ENCODE results near the gene ING1.

ING1 gene

GRCh38 chr13:110748271-110748670, 34.8 kb downstream of the ING1 start:
- no peaks in the 10 kb centered on the region for H4K20me1 ChIP-seq (ENCODE audit: insufficient read depth, low read length)
- H3K9ac ChIP-seq (ENCODE audit: low read length): no peak overlapping the region
- TF ChIP-seq CTCF (IDR thresholded peaks at IDR 0.05; ENCODE audit: low read depth, low read length) (no peak), EZH2phosphoT487 (IDR thresholded peaks at IDR 0.05; ENCODE audit: low read depth) (no peak)
- no peaks in the 10 kb centered on the region for H3K4me1 ChIP-seq (ENCODE audit: low read length)
- H2AFZ ChIP-seq (ENCODE audit: low read depth, low read length): no peak overlapping the region
- no peak overlapping the region for H3K27ac ChIP-seq (ENCODE audit: low read length)
- no peak overlapping the region for H3K4me3 ChIP-seq (ENCODE audit: low read length)
- H3K9me3 ChIP-seq (ENCODE audit: insufficient read depth, low read length): peaks cover 6% of the 10 kb centered on the region; the same call in 1 of the 2 replicates
- H3K79me2 ChIP-seq (ENCODE audit: low read length): no peaks in the 10 kb centered on the region
- no peaks in the 10 kb centered on the region for H3K27me3 ChIP-seq (ENCODE audit: low read depth, low read length)
- H3K36me3 ChIP-seq (replicated peaks; ENCODE audit: low read depth, low read length): no peaks in the 10 kb centered on the region
- H3K4me2 ChIP-seq (ENCODE audit: low read length): no peak overlapping the region

- H3K9me3 ChIP-seq (ENCODE audit: insufficient read depth, low read length): peaks cover 3% of the 10 kb centered on the region; the same call in 1 of the 2 replicates
- H2AFZ ChIP-seq (ENCODE audit: low read depth, low read length): no peak overlapping the region
- no peak overlapping the region for H3K27ac ChIP-seq (ENCODE audit: low read length)
- H3K4me3 ChIP-seq (ENCODE audit: low read length): no peak overlapping the region
- H3K9ac ChIP-seq (ENCODE audit: low read length): no peak overlapping the region
- no peak overlapping the region for H3K4me2 ChIP-seq (ENCODE audit: low read length)
- no peaks in the 10 kb centered on the region for H3K27me3 ChIP-seq (ENCODE audit: low read depth, low read length)
- no peaks in the 10 kb centered on the region for H3K36me3 ChIP-seq (replicated peaks; ENCODE audit: low read depth, low read length)
- H4K20me1 ChIP-seq (ENCODE audit: insufficient read depth, low read length): no peaks in the 10 kb centered on the region
- H3K4me1 ChIP-seq (ENCODE audit: low read length): no peaks in the 10 kb centered on the region
- no peak for TF ChIP-seq EZH2phosphoT487 (IDR thresholded peaks at IDR 0.05; ENCODE audit: low read depth)
- no peak for TF ChIP-seq CTCF (IDR thresholded peaks at IDR 0.05; ENCODE audit: low read depth, low read length)
- no peaks in the 10 kb centered on the region for H3K79me2 ChIP-seq (ENCODE audit: low read length)
Observed at GRCh38 chr13:110756219-110756631, 42.7 kb downstream of the ING1 start.

GRCh38 chr13:110757296-110757695, 43.8 kb downstream of the ING1 start:
- Histone ChIP-seq H3K36me3 (replicated peaks; ENCODE audit: low read depth, low read length) (no peaks in the 10 kb centered on the region), H3K27me3 (ENCODE audit: low read depth, low read length) (no peaks in the 10 kb centered on the region), H2AFZ (ENCODE audit: low read depth, low read length) (no peak overlapping the region), H4K20me1 (ENCODE audit: insufficient read depth, low read length) (no peaks in the 10 kb centered on the region), H3K27ac (ENCODE audit: low read length) (no peak overlapping the region), H3K4me1 (ENCODE audit: low read length) (no peaks in the 10 kb centered on the region), H3K4me2 (ENCODE audit: low read length) (no peak overlapping the region), H3K79me2 (ENCODE audit: low read length) (no peaks in the 10 kb centered on the region), H3K9me3 (ENCODE audit: insufficient read depth, low read length) (no peaks in the 10 kb centered on the region), H3K9ac (ENCODE audit: low read length) (no peak overlapping the region), H3K4me3 (ENCODE audit: low read length) (no peak overlapping the region)
- TF ChIP-seq CTCF (IDR thresholded peaks at IDR 0.05; ENCODE audit: low read depth, low read length) (no peak), EZH2phosphoT487 (IDR thresholded peaks at IDR 0.05; ENCODE audit: low read depth) (no peak)

GRCh38 chr13:110758195-110758805, 44.8 kb downstream of the ING1 start:
- Histone ChIP-seq H4K20me1 (ENCODE audit: insufficient read depth, low read length) (no peaks in the 10 kb centered on the region), H3K27ac (ENCODE audit: low read length) (no peak overlapping the region), H3K9me3 (ENCODE audit: insufficient read depth, low read length) (no peaks in the 10 kb centered on the region), H2AFZ (ENCODE audit: low read depth, low read length) (no peak overlapping the region), H3K36me3 (replicated peaks; ENCODE audit: low read depth, low read length) (no peaks in the 10 kb centered on the region), H3K27me3 (ENCODE audit: low read depth, low read length) (no peaks in the 10 kb centered on the region), H3K4me3 (ENCODE audit: low read length) (no peak overlapping the region), H3K9ac (ENCODE audit: low read length) (no peak overlapping the region), H3K4me2 (ENCODE audit: low read length) (no peak overlapping the region), H3K4me1 (ENCODE audit: low read length) (no peaks in the 10 kb centered on the region), H3K79me2 (ENCODE audit: low read length) (no peaks in the 10 kb centered on the region)
- TF ChIP-seq EZH2phosphoT487 (IDR thresholded peaks at IDR 0.05; ENCODE audit: low read depth) (no peak), CTCF (IDR thresholded peaks at IDR 0.05; ENCODE audit: low read depth, low read length) (no peak)

Data from OCI-LY3 (cell line).